OCI-M1 (cell line): ENCODE data around the gene PRSS38.

Source experiments
- DNase-seq: peaks from one replicate; lab custom pipeline; 2025; lab: John Stamatoyannopoulos, UW

PRSS38 gene

GRCh38 chr1:227779021-227779441 is 36.4 kb upstream of the PRSS38 start:
- no peak for DNase-seq

- DNase-seq: no peak
These were observed 35.8 kb upstream of the PRSS38 start for GRCh38 chr1:227779685-227780084.

- DNase-seq: no peak
These were observed 35.1 kb upstream of the PRSS38 start for GRCh38 chr1:227780101-227781044.

GRCh38 chr1:227781314-227781930 is 34.1 kb upstream of the PRSS38 start:
- DNase-seq: no peak

GRCh38 chr1:227782226-227782625 is 33.2 kb upstream of the PRSS38 start:
- no peak for DNase-seq

GRCh38 chr1:227785094-227785804 is 30.2 kb upstream of the PRSS38 start:
- no peak for DNase-seq

- no peak for DNase-seq
These were observed 29.4 kb upstream of the PRSS38 start for GRCh38 chr1:227785805-227786671.

- DNase-seq: no peak
These were observed 28.6 kb upstream of the PRSS38 start for GRCh38 chr1:227786673-227787512.

- DNase-seq: peak; percentile 87
These were observed 27.8 kb upstream of the PRSS38 start for GRCh38 chr1:227787513-227788270.

GRCh38 chr1:227788271-227789083 is 27.0 kb upstream of the PRSS38 start:
- DNase-seq: peak; percentile 50

GRCh38 chr1:227789084-227790033 is 26.1 kb upstream of the PRSS38 start:
- no peak for DNase-seq

- DNase-seq: no peak
These were observed 25.5 kb upstream of the PRSS38 start for GRCh38 chr1:227790034-227790400.

GRCh38 chr1:227790868-227791267 is 24.6 kb upstream of the PRSS38 start:
- DNase-seq: no peak

GRCh38 chr1:227791425-227792143 is 23.9 kb upstream of the PRSS38 start:
- no peak for DNase-seq

GRCh38 chr1:227792216-227793078 is 23.0 kb upstream of the PRSS38 start:
- no peak for DNase-seq
